ENCODE data around the gene WDFY1. TPM values are rescaled to one million over a fixed set of nuclear protein-coding genes. Genes with fewer than 3 reads are reported as not detected.
A peak's percentile ranks its signal among the peaks of the same experiment; 100 is the strongest.
"Not testable (repeated sequence)": the region's sequence is repeated elsewhere in the genome, so short reads cannot be mapped to it uniquely, and the experiment has no call there.

Gene WDFY1
- total and polyA plus RNA-seq, 4 donors: 36.4 to 87.3 (median 57.8) TPM

DNA sequence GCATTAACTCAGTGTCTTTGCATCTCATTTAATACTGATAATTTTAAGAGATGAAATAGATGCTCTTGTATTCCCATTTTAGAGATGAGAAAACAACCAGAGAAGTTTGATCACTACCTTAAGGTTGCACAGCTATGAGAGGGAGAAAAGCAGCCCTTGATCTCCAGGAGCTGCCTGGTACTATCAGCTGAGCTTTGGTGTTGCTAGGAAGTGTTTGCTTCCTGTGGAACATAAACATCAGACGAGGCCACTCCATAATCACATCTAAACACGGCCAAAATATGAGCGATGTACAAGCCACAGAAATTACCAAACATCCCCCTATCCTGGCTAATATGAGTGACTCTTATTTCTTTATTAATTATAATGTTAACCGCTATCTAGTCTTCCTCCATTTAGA, 620 bp upstream of the WDFY1 start:
- no peak overlapping the region for H3K27ac ChIP-seq (ENCODE audit: low read depth, low read length)
- no peaks in the 10 kb centered on the region for H3K9me3 ChIP-seq (ENCODE audit: control insufficient read depth, insufficient read depth, low read length)

GRCh38 chr2:223944166-223944702, 901 bp downstream of the WDFY1 start:
- Histone ChIP-seq H3K9me3 (ENCODE audit: control insufficient read depth, insufficient read depth, low read length) (no peaks in the 10 kb centered on the region), H3K27me3 (ENCODE audit: control insufficient read depth, insufficient read depth, low read length) (no peaks in the 10 kb centered on the region), H3K4me3 (ENCODE audit: low read depth, low read length) (peak overlapping the region; percentile 89), H3K36me3 (ENCODE audit: control insufficient read depth, insufficient read depth, low read length) (no peaks in the 10 kb centered on the region), H3K4me1 (ENCODE audit: control insufficient read depth, insufficient read depth, low read length) (peaks cover 11% of the 10 kb centered on the region), H3K27ac (ENCODE audit: low read depth, low read length) (peak overlapping the region; percentile 81)
- DNase-seq (ENCODE audit: low read depth in 4 of 6, low spot score in 6 of 6): peak in 2 of 6 donors; percentile 58 to 61
- under 1% methylated on average over 46 of the region's 46 CpGs for WGBS (ENCODE audit: insufficient coverage)

More for the DNA sequence above, 620 bp upstream of the WDFY1 start:
- H3K4me3 ChIP-seq (ENCODE audit: low read depth, low read length): peak overlapping the region; percentile 89
- H3K4me1 ChIP-seq (ENCODE audit: control insufficient read depth, insufficient read depth, low read length): peaks cover 11% of the 10 kb centered on the region
- H3K36me3 ChIP-seq (ENCODE audit: control insufficient read depth, insufficient read depth, low read length): no peaks in the 10 kb centered on the region
- WGBS (ENCODE audit: insufficient coverage): no CpG with 5 or more reads among the region's 4 CpGs
- DNase-seq (ENCODE audit: low read depth in 4 of 6, low spot score in 6 of 6): no peak
- H3K27me3 ChIP-seq (ENCODE audit: control insufficient read depth, insufficient read depth, low read length): no peaks in the 10 kb centered on the region

- H3K4me1 ChIP-seq (ENCODE audit: control insufficient read depth, insufficient read depth, low read length): peaks cover 11% of the 10 kb centered on the region
- WGBS (ENCODE audit: insufficient coverage): 51% methylated on average over 3 of the region's 7 CpGs
- peak overlapping the region; percentile 22 for H3K27ac ChIP-seq (ENCODE audit: low read depth, low read length)
- H3K27me3 ChIP-seq (ENCODE audit: control insufficient read depth, insufficient read depth, low read length): no peaks in the 10 kb centered on the region
- no peaks in the 10 kb centered on the region for H3K9me3 ChIP-seq (ENCODE audit: control insufficient read depth, insufficient read depth, low read length)
- DNase-seq (ENCODE audit: low read depth in 4 of 6, low spot score in 6 of 6): peak in 1 of 6 donors; percentile 39
- peak overlapping the region; percentile 89 for H3K4me3 ChIP-seq (ENCODE audit: low read depth, low read length)
- H3K36me3 ChIP-seq (ENCODE audit: control insufficient read depth, insufficient read depth, low read length): no peaks in the 10 kb centered on the region
Measured at GRCh38 chr2:223943561-223944008, 1.6 kb downstream of the WDFY1 start.

- H3K27me3 ChIP-seq (ENCODE audit: control insufficient read depth, insufficient read depth, low read length): no peaks in the 10 kb centered on the region
- H3K36me3 ChIP-seq (ENCODE audit: control insufficient read depth, insufficient read depth, low read length): no peaks in the 10 kb centered on the region
- no peak for DNase-seq (ENCODE audit: low read depth in 4 of 6, low spot score in 6 of 6)
- WGBS (ENCODE audit: insufficient coverage): 100% methylated on average over 1 of the region's 1 CpG
- no peak overlapping the region for H3K4me3 ChIP-seq (ENCODE audit: low read depth, low read length)
- peaks cover 11% of the 10 kb centered on the region for H3K4me1 ChIP-seq (ENCODE audit: control insufficient read depth, insufficient read depth, low read length)
- H3K27ac ChIP-seq (ENCODE audit: low read depth, low read length): no peak overlapping the region
- no peaks in the 10 kb centered on the region for H3K9me3 ChIP-seq (ENCODE audit: control insufficient read depth, insufficient read depth, low read length)
Measured at GRCh38 chr2:223943135-223943534, 2.0 kb downstream of the WDFY1 start.

DNA sequence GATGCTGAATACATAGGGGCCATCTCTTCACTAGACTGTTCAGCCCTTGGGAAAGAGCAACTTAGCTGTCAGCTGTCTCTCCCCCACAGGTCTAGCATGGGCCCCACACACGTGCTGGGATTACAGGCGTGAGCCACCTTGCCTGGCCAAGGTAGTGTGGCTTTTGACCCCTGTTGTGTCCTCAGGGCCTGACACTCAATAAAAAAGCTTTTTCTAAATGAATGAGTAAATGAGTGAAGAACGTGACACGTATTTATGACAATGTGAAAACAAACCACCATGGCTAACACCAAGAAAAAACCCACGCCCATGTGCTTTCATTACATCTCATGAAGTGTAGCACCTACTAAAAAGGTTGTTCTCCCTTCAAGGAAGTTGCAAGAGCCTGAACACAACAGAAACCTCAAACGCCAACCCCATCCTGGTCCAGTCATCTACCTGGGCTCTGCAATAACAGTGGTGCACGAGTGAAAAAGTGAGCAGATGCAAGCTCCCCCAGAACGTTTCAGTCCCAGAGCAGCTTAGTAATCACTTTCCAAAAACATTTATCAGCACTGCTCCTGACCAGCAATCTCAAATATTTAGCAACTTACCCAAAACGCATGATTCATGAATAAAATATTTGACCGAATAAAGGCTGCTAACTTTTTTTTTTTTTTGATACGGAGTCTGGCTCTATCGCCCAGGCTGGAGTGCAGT, 3.4 kb downstream of the WDFY1 start:
- Histone ChIP-seq H3K27me3 (ENCODE audit: control insufficient read depth, insufficient read depth, low read length) (no peaks in the 10 kb centered on the region), H3K4me1 (ENCODE audit: control insufficient read depth, insufficient read depth, low read length) (peaks cover 11% of the 10 kb centered on the region), H3K4me3 (ENCODE audit: low read depth, low read length) (no peak overlapping the region), H3K36me3 (ENCODE audit: control insufficient read depth, insufficient read depth, low read length) (no peaks in the 10 kb centered on the region), H3K9me3 (ENCODE audit: control insufficient read depth, insufficient read depth, low read length) (no peaks in the 10 kb centered on the region), H3K27ac (ENCODE audit: low read depth, low read length) (no peak overlapping the region)
- DNase-seq (ENCODE audit: low read depth in 4 of 6, low spot score in 6 of 6): no peak
- WGBS (ENCODE audit: insufficient coverage): 94% methylated on average over 6 of the region's 12 CpGs

DNA sequence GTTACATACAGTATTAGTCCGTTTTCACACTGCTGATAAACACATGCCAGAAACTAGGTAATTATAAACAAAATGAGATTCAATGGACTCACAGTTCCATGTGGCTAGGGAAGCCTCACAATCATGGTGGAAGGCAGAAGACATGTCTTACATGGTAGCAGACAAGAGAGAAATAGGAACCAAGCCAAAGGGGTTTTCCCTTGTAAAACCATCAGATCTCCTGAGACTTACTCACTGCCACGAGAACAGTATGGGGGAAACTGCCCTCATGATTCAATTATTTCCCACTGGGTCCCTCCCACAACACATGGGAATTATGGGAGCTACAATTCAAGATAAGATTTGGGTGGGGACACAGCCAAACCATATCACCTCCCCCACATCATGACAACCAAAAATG, 5.7 kb downstream of the WDFY1 start:
- not testable (repeated sequence) for H3K27ac ChIP-seq (ENCODE audit: low read depth, low read length); H3K9me3 ChIP-seq (ENCODE audit: control insufficient read depth, insufficient read depth, low read length); H3K4me3 ChIP-seq (ENCODE audit: low read depth, low read length); DNase-seq (ENCODE audit: low read depth in 4 of 6, low spot score in 6 of 6); H3K27me3 ChIP-seq (ENCODE audit: control insufficient read depth, insufficient read depth, low read length); H3K36me3 ChIP-seq (ENCODE audit: control insufficient read depth, insufficient read depth, low read length)
- peaks cover 11% of the 10 kb centered on the region for H3K4me1 ChIP-seq (ENCODE audit: control insufficient read depth, insufficient read depth, low read length)
- WGBS (ENCODE audit: insufficient coverage): no CpG with 5 or more reads among the region's 2 CpGs

GRCh38 chr2:223937535-223937934, 7.6 kb downstream of the WDFY1 start:
- Histone ChIP-seq H3K4me1 (ENCODE audit: control insufficient read depth, insufficient read depth, low read length) (peaks cover 7% of the 10 kb centered on the region), H3K9me3 (ENCODE audit: control insufficient read depth, insufficient read depth, low read length) (no peaks in the 10 kb centered on the region), H3K27me3 (ENCODE audit: control insufficient read depth, insufficient read depth, low read length) (no peaks in the 10 kb centered on the region), H3K27ac (ENCODE audit: low read depth, low read length) (no peak overlapping the region), H3K36me3 (ENCODE audit: control insufficient read depth, insufficient read depth, low read length) (no peaks in the 10 kb centered on the region), H3K4me3 (ENCODE audit: low read depth, low read length) (no peak overlapping the region)
- WGBS (ENCODE audit: insufficient coverage): no CpG with 5 or more reads among the region's 1 CpG
- DNase-seq (ENCODE audit: low read depth in 4 of 6, low spot score in 6 of 6): no peak

DNA sequence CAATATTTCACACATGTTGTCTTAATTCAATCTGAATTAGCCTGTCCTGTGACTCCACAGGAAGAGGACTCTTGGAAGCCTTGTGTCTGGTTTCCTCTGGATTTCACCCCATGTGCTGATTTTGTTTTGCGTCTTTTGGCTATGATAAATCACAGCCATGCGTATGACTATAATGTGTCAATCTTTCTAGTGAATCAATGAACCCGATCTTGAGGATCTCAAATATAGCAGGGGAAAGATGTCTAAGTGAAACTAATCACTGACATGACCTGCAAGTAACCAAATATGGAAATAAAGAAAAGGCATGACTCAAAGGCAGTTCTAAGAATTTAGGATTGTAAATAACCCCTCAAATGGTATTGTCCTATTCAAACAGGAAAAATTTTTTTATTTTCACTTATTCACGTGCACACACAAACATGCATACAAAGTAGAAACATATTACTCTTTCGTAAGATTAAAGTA, 8.2 kb downstream of the WDFY1 start:
- no peaks in the 10 kb centered on the region for H3K27me3 ChIP-seq (ENCODE audit: control insufficient read depth, insufficient read depth, low read length)
- H3K36me3 ChIP-seq (ENCODE audit: control insufficient read depth, insufficient read depth, low read length): no peaks in the 10 kb centered on the region
- no peak for DNase-seq (ENCODE audit: low read depth in 4 of 6, low spot score in 6 of 6)
- H3K27ac ChIP-seq (ENCODE audit: low read depth, low read length): no peak overlapping the region
- H3K4me1 ChIP-seq (ENCODE audit: control insufficient read depth, insufficient read depth, low read length): peaks cover 7% of the 10 kb centered on the region
- WGBS (ENCODE audit: insufficient coverage): no CpG with 5 or more reads among the region's 5 CpGs
- no peak overlapping the region for H3K4me3 ChIP-seq (ENCODE audit: low read depth, low read length)
- no peaks in the 10 kb centered on the region for H3K9me3 ChIP-seq (ENCODE audit: control insufficient read depth, insufficient read depth, low read length)

DNA sequence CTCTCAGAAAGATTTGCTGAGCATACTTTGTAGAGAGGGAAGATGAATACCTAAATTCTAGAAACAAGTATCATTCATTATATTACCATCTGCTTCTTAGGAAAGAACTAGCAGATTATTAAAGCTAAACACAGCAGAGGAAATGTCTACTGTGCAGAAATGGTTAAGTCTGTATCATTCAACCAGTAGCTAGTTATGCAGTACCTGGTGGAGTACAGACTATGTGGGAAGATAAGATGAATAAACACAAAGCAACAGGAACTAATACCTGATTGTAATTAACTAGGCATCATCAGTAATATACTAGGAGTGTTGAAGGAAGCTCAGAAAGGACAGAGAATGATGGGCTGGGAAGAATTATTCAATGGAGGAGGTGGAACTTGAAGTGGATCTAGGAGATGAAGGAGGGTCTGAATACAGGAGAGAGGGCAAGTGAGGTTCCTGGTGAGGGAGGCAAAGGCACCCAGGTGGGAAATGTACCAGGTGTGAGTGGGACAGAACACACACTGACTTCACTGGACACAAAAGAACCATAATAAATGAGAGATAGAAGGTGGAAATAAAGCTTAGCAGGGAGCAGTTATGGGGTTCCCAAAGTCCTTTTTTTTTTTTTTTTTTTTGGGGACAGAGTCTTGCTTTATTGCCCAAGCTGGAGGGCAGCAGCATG, 9.5 kb downstream of the WDFY1 start:
- Histone ChIP-seq H3K36me3 (ENCODE audit: control insufficient read depth, insufficient read depth, low read length) (no peaks in the 10 kb centered on the region), H3K4me1 (ENCODE audit: control insufficient read depth, insufficient read depth, low read length) (peaks cover 9% of the 10 kb centered on the region), H3K27ac (ENCODE audit: low read depth, low read length) (no peak overlapping the region), H3K4me3 (ENCODE audit: low read depth, low read length) (no peak overlapping the region), H3K9me3 (ENCODE audit: control insufficient read depth, insufficient read depth, low read length) (no peaks in the 10 kb centered on the region), H3K27me3 (ENCODE audit: control insufficient read depth, insufficient read depth, low read length) (no peaks in the 10 kb centered on the region)
- no peak for DNase-seq (ENCODE audit: low read depth in 4 of 6, low spot score in 6 of 6)
